ENCODE results near the gene VANGL2.

VANGL2 gene

GRCh38 chr1:160408864-160409263 is 8.5 kb downstream of the VANGL2 start:
- no peak overlapping the region for H2AFZ ChIP-seq (ENCODE audit: low read length)
- no peaks in the 10 kb centered on the region for H3K4me1 ChIP-seq (ENCODE audit: insufficient read depth, low read length, severe bottlenecking)
- H3K9ac ChIP-seq (ENCODE audit: low read length): no peak overlapping the region
- H3K9me3 ChIP-seq (ENCODE audit: low read length): no peaks in the 10 kb centered on the region
- H3K36me3 ChIP-seq (ENCODE audit: insufficient read depth, low read length): no peaks in the 10 kb centered on the region
- 0 out of 2 replicates have a peak, but pooled peaks cover 4% of the 10 kb centered on the region for H3K27me3 ChIP-seq (ENCODE audit: insufficient read depth, low read length)
- no peaks in the 10 kb centered on the region for H4K20me1 ChIP-seq (ENCODE audit: insufficient read depth, low read length)
- H3K79me2 ChIP-seq (ENCODE audit: insufficient read depth, low read length): no peaks in the 10 kb centered on the region
- H3K4me3 ChIP-seq (ENCODE audit: low read depth, low read length, poor library complexity, severe bottlenecking): no peak overlapping the region
- no peak overlapping the region for H3K4me2 ChIP-seq (ENCODE audit: low read length)
- H3K9me2 ChIP-seq (ENCODE audit: low read depth, low read length): no peaks in the 10 kb centered on the region
- no peak overlapping the region for H3K27ac ChIP-seq (ENCODE audit: low read depth, low read length, poor library complexity, severe bottlenecking)
- TF ChIP-seq, protein P1, sequence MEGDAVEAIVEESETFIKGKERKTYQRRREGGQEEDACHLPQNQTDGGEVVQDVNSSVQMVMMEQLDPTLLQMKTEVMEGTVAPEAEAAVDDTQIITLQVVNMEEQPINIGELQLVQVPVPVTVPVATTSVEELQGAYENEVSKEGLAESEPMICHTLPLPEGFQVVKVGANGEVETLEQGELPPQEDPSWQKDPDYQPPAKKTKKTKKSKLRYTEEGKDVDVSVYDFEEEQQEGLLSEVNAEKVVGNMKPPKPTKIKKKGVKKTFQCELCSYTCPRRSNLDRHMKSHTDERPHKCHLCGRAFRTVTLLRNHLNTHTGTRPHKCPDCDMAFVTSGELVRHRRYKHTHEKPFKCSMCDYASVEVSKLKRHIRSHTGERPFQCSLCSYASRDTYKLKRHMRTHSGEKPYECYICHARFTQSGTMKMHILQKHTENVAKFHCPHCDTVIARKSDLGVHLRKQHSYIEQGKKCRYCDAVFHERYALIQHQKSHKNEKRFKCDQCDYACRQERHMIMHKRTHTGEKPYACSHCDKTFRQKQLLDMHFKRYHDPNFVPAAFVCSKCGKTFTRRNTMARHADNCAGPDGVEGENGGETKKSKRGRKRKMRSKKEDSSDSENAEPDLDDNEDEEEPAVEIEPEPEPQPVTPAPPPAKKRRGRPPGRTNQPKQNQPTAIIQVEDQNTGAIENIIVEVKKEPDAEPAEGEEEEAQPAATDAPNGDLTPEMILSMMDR (IDR thresholded peaks at IDR 0.05; ENCODE audit: low read length): no peak
- TF ChIP-seq EZH2 (IDR thresholded peaks at IDR 0.05; ENCODE audit: borderline replicate concordance, low read length): no peak
- no peaks in the 10 kb centered on the region for H3F3A ChIP-seq (ENCODE audit: insufficient read depth, low read length)

DNA sequence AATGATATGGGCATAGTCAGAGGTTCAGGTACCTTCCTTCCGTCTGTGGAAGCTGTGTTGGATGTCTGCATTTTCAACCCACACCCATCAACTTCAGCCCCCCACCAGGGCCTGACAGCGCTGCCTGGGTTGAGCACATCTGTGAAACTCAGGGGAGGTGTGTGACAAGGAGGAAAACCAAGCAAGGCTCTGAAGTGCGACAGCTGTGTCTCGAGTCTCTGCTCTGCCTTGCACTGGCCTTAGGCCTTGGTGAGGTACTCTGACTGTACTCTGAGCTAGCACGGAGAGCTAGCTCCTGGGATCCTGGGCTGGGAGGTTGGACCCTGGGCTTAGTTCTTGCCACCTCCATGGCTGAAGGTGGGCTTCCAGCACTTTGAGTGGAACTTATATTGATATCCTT is 9.1 kb downstream of the VANGL2 start:
- no peaks in the 10 kb centered on the region for H4K20me1 ChIP-seq (ENCODE audit: insufficient read depth, low read length)
- H3K9me2 ChIP-seq (ENCODE audit: low read depth, low read length): no peaks in the 10 kb centered on the region
- no peak overlapping the region for H3K9ac ChIP-seq (ENCODE audit: low read length)
- H3K79me2 ChIP-seq (ENCODE audit: insufficient read depth, low read length): no peaks in the 10 kb centered on the region
- H3K36me3 ChIP-seq (ENCODE audit: insufficient read depth, low read length): no peaks in the 10 kb centered on the region
- 0 out of 2 replicates have a peak, but pooled peaks cover 4% of the 10 kb centered on the region for H3K27me3 ChIP-seq (ENCODE audit: insufficient read depth, low read length)
- TF ChIP-seq, protein P1 (IDR thresholded peaks at IDR 0.05; ENCODE audit: low read length): no peak
- no peak for TF ChIP-seq EZH2 (IDR thresholded peaks at IDR 0.05; ENCODE audit: borderline replicate concordance, low read length)
- no peak overlapping the region for H3K27ac ChIP-seq (ENCODE audit: low read depth, low read length, poor library complexity, severe bottlenecking)
- no peak overlapping the region for H2AFZ ChIP-seq (ENCODE audit: low read length)
- H3K9me3 ChIP-seq (ENCODE audit: low read length): no peaks in the 10 kb centered on the region
- no peak overlapping the region for H3K4me3 ChIP-seq (ENCODE audit: low read depth, low read length, poor library complexity, severe bottlenecking)
- H3F3A ChIP-seq (ENCODE audit: insufficient read depth, low read length): no peaks in the 10 kb centered on the region
- no peaks in the 10 kb centered on the region for H3K4me1 ChIP-seq (ENCODE audit: insufficient read depth, low read length, severe bottlenecking)
- H3K4me2 ChIP-seq (ENCODE audit: low read length): no peak overlapping the region

DNA sequence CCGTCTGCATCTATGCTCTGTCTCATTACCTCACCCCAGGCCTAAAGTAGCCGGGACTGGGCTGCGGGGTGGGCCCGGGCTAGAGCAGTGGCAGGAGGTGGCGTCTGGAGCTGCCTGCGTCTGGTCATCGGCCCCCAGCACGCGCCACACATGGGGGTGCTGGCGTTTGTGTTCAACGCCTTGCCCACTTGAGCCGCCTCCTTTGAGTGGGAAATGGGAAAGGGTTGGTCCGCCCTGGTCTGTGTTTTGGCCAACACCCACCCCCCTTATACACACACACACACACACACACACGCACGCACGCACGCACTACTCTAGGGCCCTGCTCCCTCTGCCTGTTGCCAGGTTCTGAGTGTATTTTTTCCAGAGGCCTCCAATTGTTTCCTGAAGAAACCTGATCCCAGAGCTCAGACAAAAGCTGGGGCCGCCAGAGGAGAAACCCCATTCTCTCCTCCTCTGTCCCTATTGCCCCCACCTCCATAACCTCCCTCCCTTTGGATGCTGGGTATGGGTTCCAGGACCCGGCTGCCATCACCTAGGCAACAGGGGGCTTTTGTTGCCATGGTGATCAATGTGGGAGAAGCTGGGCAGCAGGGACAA is 10.1 kb downstream of the VANGL2 start:
- Histone ChIP-seq H4K20me1 (ENCODE audit: insufficient read depth, low read length) (no peaks in the 10 kb centered on the region), H3K4me3 (ENCODE audit: low read depth, low read length, poor library complexity, severe bottlenecking) (no peak overlapping the region), H3K9me2 (ENCODE audit: low read depth, low read length) (no peaks in the 10 kb centered on the region), H2AFZ (ENCODE audit: low read length) (no peak overlapping the region), H3K4me2 (ENCODE audit: low read length) (no peak overlapping the region), H3K27ac (ENCODE audit: low read depth, low read length, poor library complexity, severe bottlenecking) (no peak overlapping the region), H3K9me3 (ENCODE audit: low read length) (no peaks in the 10 kb centered on the region), H3F3A (ENCODE audit: insufficient read depth, low read length) (no peaks in the 10 kb centered on the region), H3K27me3 (ENCODE audit: insufficient read depth, low read length) (0 out of 2 replicates have a peak, but pooled peaks cover 8% of the 10 kb centered on the region), H3K4me1 (ENCODE audit: insufficient read depth, low read length, severe bottlenecking) (no peaks in the 10 kb centered on the region), H3K79me2 (ENCODE audit: insufficient read depth, low read length) (no peaks in the 10 kb centered on the region), H3K36me3 (ENCODE audit: insufficient read depth, low read length) (no peaks in the 10 kb centered on the region), H3K9ac (ENCODE audit: low read length) (no peak overlapping the region)
- no peak for TF ChIP-seq EZH2 (IDR thresholded peaks at IDR 0.05; ENCODE audit: borderline replicate concordance, low read length)
- TF ChIP-seq, protein P1 (IDR thresholded peaks at IDR 0.05; ENCODE audit: low read length): no peak

Measured in OCI-LY1 (cell line).